GM12878 (cell line): Measurements from ENCODE around the gene CD200R1L. TPM values are rescaled to one million over a fixed set of nuclear protein-coding genes. Genes with fewer than 3 reads are reported as not detected.

ENCODE experiments used
- ATAC-seq: fragments of 200-7000 bp; cut with Tn5 transposase; 3 replicates; pipeline ENCODE4 v1.9.1; 2020; ENCODE audit warnings: mild to moderate bottlenecking, moderate library complexity
- BruUV-seq: library from RNA; stranded (reverse); fragments of 400-500 nt; replicated peaks from 2 replicates; lab custom pipeline; 2021; lab: Mats Ljungman, UMichigan
- CTCF ChIA-PET: fragments of 300-600 bp; sonication (Branson Sonifier 250); formaldehyde crosslinking; extraction: SDS; loops from one replicate; lab custom pipeline; 2021; ENCODE audit warnings: inconsistent platforms; lab: Yijun Ruan, JAX
- POLR2A ChIA-PET: fragments of 350-600 bp; formaldehyde crosslinking; extraction: SDS; loops from one replicate; lab custom pipeline; 2021; ENCODE audit warnings: inconsistent platforms; lab: Charles Lee
- RAD21 ChIA-PET: fragments of 300-600 bp; sonication (Branson Sonifier 250); formaldehyde crosslinking; loops from one replicate; lab custom pipeline; 2023; ENCODE audit warnings: antibody characterized with exemption; ENCODE audit not compliant: unreplicated experiment; lab: Charles Lee
- SMC1A ChIA-PET: fragments of 300-600 bp; sonication (Branson Sonifier 250); formaldehyde crosslinking; loops from one replicate; lab custom pipeline; 2023; ENCODE audit not compliant: unreplicated experiment, uncharacterized antibody; lab: Charles Lee
- DNase-seq: peaks from one replicate; pipeline ENCODE4 v3.0.0-alpha.2; 2011; ENCODE audit warnings: low read depth, low spot score
- FAIRE-seq: peaks from 3 replicates; lab custom pipeline; 2011; peaks lifted over from hg19 to GRCh38; lab: Jason Lieb, UNC
- H2AFZ ChIP-seq: 2 replicates; pipeline ENCODE4 v1.6.0; 2011; ENCODE audit warnings: low read depth, low read length, control low read depth; ENCODE audit not compliant: control insufficient read depth
- H3K27ac ChIP-seq: 2 replicates; pipeline ENCODE4 v1.5.1; 2011; ENCODE audit warnings: control low read depth; ENCODE audit not compliant: control insufficient read depth, insufficient read depth
- H3K27me3 ChIP-seq, 2 experiments: replicated peaks in 1 of 2; 2 replicates each; pipeline versions ENCODE4 v1.6.0 to v1.6.1; 2011; ENCODE audit warnings: low read length in 1 of 2; ENCODE audit not compliant: control insufficient read depth in 2 of 2, insufficient read depth in 2 of 2
- H3K36me3 ChIP-seq, 2 experiments: 2 replicates each; pipeline ENCODE4 v1.5.1; 2011; ENCODE audit warnings: low read length in 1 of 2; ENCODE audit not compliant: control insufficient read depth in 2 of 2, insufficient read depth in 2 of 2
- H3K4me1 ChIP-seq: 2 replicates; pipeline ENCODE4 v1.6.1; 2011; ENCODE audit warnings: mild to moderate bottlenecking, low read length, moderate library complexity, mixed read lengths; ENCODE audit not compliant: control insufficient read depth, insufficient read depth
- H3K4me2 ChIP-seq: 2 replicates; pipeline ENCODE4 v1.6.0; 2011; ENCODE audit warnings: control low read depth; ENCODE audit not compliant: control insufficient read depth, insufficient read depth
- H3K4me3 ChIP-seq: fragments of 200-600 bp; sonication (generic); 2 replicates; pipeline ENCODE4 v1.5.1; 2016
- H3K79me2 ChIP-seq: 2 replicates; pipeline ENCODE4 v1.6.0; 2011; ENCODE audit warnings: low read length; ENCODE audit not compliant: control insufficient read depth, insufficient read depth
- H3K9ac ChIP-seq: 2 replicates; pipeline ENCODE4 v1.8.0; 2011; ENCODE audit warnings: low read length, control low read depth, mixed read lengths; ENCODE audit not compliant: control insufficient read depth, insufficient read depth
- H3K9me3 ChIP-seq: replicated peaks from 3 replicates; pipeline ENCODE4 v1.5.1; 2011; ENCODE audit warnings: mild to moderate bottlenecking, low read length; ENCODE audit not compliant: control insufficient read depth, insufficient read depth
- H4K20me1 ChIP-seq: 2 replicates; pipeline ENCODE4 v1.6.0; 2011; ENCODE audit not compliant: control insufficient read depth, insufficient read depth
- ATF7 ChIP-seq: fragments of 450-650 bp; IDR thresholded peaks from 2 replicates; pipeline ENCODE4 v1.6.1; 2016; ENCODE audit warnings: low read depth, mild to moderate bottlenecking
- EGR1 ChIP-seq, 2 experiments: IDR thresholded peaks; 1 replicate in 1 of 2; 2 replicates in 1 of 2; pipeline ENCODE4 v1.6.1; 2011 to 2012; ENCODE audit warnings: low read depth in 2 of 2, low read length in 2 of 2, borderline replicate concordance in 1 of 2, mild to moderate bottlenecking in 1 of 2, moderate library complexity in 1 of 2
- GATAD2B ChIP-seq: fragments of 450-650 bp; conservative IDR thresholded peaks from 2 replicates; pipeline ENCODE4 v1.6.1; 2017; ENCODE audit warnings: low read depth, mild to moderate bottlenecking, moderate library complexity
- HDAC2 ChIP-seq: fragments of 200-600 bp; sonication (generic); IDR thresholded peaks from 2 replicates; pipeline ENCODE4 v1.6.1; 2017
- POLR2A ChIP-seq: IDR thresholded peaks from 2 replicates; pipeline ENCODE4 v1.6.1; 2011; ENCODE audit warnings: low read depth, mild to moderate bottlenecking, low read length
- SIN3A ChIP-seq: IDR thresholded peaks from 2 replicates; pipeline ENCODE4 v1.6.1; 2012; ENCODE audit warnings: low read depth, low read length, improper control_type of control experiment
- TAF1 ChIP-seq: IDR thresholded peaks from 2 replicates; pipeline ENCODE4 v1.6.1; 2011; ENCODE audit warnings: mild to moderate bottlenecking, low read depth, low read length, borderline replicate concordance
- TCF3 ChIP-seq: IDR thresholded peaks from 2 replicates; pipeline ENCODE4 v1.6.1; 2012; ENCODE audit warnings: low read depth, mild to moderate bottlenecking, low read length, borderline replicate concordance; ENCODE audit not compliant: insufficient read depth
- WRNIP1 ChIP-seq: IDR thresholded peaks from 2 replicates; pipeline ENCODE4 v1.6.1; 2011; ENCODE audit warnings: low read depth, low read length, improper control_type of control experiment, borderline replicate concordance
- ZNF207 ChIP-seq: fragments of 450-650 bp; IDR thresholded peaks from 2 replicates; pipeline ENCODE4 v1.6.1; 2014; ENCODE audit warnings: antibody characterized with exemption, mild to moderate bottlenecking, borderline replicate concordance
- ZNF384 ChIP-seq: IDR thresholded peaks from 2 replicates; pipeline ENCODE4 v1.6.1; 2012; ENCODE audit warnings: low read depth, mild to moderate bottlenecking, low read length, improper control_type of control experiment, borderline replicate concordance
- WGBS: methylation state at CpG from one replicate; pipeline ENCODE4 v1.1.6; 2016; ENCODE audit warnings: low lambda C conversion rate; ENCODE audit not compliant: insufficient replicate concordance, insufficient coverage; ENCODE audit errors: missing lambda C conversion rate; 5-methylcytosine and 5-hydroxymethylcytosine counted together
- in situ Hi-C: fragments of 300-500 bp; cut with MboI; formaldehyde crosslinking; loops from 9 replicates; pipeline ENCODE4 v1.14.3; 2018; ENCODE audit warnings: mixed read lengths
- intact Hi-C: fragments of 100-400 bp; cut with micrococcal nuclease; formaldehyde crosslinking; loops from one replicate; pipeline ENCODE4 v1.14.2; 2022; ENCODE audit not compliant: unreplicated experiment
- polyA plus RNA-seq, 11 experiments: library from polyadenylated mRNA; depleted of rRNA in 4 of 11; unstranded in 6 of 11; stranded (reverse) in 5 of 11; fragments of >200 nt; fragmentation: Nextera tagmentation in 4 of 11; fragmentation: Illumina TruSeq in 1 of 11; extraction: Ambion mirVana in 4 of 11; extraction: Trizol in 1 of 11; gene quantifications; 1 replicate in 1 of 11; 2 replicates in 10 of 11; pipeline versions ENCODE4 v1.2.1 to v1.2.3, GENCODE V29; 2011 to 2016; ENCODE audit warnings: inconsistent platforms in 2 of 11, missing spikeins in 2 of 11, low read depth in 1 of 11
- total RNA-seq, 4 experiments: library from RNA; depleted of rRNA in 3 of 4; stranded (reverse); fragments of >200 nt in 3 of 4; fragmentation: Illumina TruSeq in 1 of 4; extraction: Trizol in 1 of 4; gene quantifications; 2 replicates each; pipeline versions ENCODE4 v1.2.1 to v1.2.3, GENCODE V29; 2013 to 2021
- TF ChIP-seq, protein P1 (sequence below): IDR thresholded peaks from 2 replicates; pipeline ENCODE4 v1.6.1; 2012; ENCODE audit warnings: low read depth, low read length, improper control_type of control experiment
- TF ChIP-seq, protein P2 (sequence below): fragments of 450-650 bp; formaldehyde crosslinking; IDR thresholded peaks from 2 replicates; pipeline ENCODE4 v1.5.0; 2022; ENCODE audit warnings: mild to moderate bottlenecking, missing genetic modification characterization
- TF ChIP-seq, protein P3 (sequence below): fragments of 450-650 bp; conservative IDR thresholded peaks from 2 replicates; pipeline ENCODE4 v1.6.1; 2017; ENCODE audit warnings: mild to moderate bottlenecking, moderate library complexity

The CD200R1L gene
- total and polyA plus RNA-seq, 10 of the 15 experiments (the other 5 are each of a cell fraction or from before 2014, with no cell fraction given): 0.41 TPM; not detected in 9

DNA sequence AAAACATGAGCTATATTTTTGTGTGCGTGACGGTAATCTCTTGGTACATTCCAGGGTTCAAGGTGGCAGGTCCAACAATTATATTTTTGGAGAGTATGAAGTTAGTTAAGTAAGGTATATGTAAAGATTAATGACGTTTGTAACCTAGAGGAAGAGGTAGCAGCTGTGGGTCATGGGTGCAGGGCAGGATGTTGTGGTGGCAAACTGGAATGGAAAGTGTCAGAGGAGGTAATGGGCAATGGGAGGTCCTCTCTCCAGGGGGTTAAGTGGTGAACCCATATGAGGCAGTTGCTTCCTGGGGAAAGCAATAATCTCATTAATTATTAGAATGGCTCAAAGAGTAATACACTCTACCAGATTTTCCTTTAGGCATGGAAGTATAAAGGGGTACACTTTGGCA lies 1.0 kb upstream of the CD200R1L start (continued):
- no peak for TF ChIP-seq WRNIP1
- TF ChIP-seq, protein P1, sequence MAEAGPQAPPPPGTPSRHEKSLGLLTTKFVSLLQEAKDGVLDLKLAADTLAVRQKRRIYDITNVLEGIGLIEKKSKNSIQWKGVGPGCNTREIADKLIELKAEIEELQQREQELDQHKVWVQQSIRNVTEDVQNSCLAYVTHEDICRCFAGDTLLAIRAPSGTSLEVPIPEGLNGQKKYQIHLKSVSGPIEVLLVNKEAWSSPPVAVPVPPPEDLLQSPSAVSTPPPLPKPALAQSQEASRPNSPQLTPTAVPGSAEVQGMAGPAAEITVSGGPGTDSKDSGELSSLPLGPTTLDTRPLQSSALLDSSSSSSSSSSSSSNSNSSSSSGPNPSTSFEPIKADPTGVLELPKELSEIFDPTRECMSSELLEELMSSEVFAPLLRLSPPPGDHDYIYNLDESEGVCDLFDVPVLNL: no peak
- TF ChIP-seq SIN3A: no peak
- no peak for TF ChIP-seq ATF7
- no peak for TF ChIP-seq EGR1 (IDR thresholded peaks at IDR 0.05; ENCODE audit: borderline replicate concordance in 1 of 2, low read depth in 2 of 2, low read length in 2 of 2)
- TF ChIP-seq, protein P2, sequence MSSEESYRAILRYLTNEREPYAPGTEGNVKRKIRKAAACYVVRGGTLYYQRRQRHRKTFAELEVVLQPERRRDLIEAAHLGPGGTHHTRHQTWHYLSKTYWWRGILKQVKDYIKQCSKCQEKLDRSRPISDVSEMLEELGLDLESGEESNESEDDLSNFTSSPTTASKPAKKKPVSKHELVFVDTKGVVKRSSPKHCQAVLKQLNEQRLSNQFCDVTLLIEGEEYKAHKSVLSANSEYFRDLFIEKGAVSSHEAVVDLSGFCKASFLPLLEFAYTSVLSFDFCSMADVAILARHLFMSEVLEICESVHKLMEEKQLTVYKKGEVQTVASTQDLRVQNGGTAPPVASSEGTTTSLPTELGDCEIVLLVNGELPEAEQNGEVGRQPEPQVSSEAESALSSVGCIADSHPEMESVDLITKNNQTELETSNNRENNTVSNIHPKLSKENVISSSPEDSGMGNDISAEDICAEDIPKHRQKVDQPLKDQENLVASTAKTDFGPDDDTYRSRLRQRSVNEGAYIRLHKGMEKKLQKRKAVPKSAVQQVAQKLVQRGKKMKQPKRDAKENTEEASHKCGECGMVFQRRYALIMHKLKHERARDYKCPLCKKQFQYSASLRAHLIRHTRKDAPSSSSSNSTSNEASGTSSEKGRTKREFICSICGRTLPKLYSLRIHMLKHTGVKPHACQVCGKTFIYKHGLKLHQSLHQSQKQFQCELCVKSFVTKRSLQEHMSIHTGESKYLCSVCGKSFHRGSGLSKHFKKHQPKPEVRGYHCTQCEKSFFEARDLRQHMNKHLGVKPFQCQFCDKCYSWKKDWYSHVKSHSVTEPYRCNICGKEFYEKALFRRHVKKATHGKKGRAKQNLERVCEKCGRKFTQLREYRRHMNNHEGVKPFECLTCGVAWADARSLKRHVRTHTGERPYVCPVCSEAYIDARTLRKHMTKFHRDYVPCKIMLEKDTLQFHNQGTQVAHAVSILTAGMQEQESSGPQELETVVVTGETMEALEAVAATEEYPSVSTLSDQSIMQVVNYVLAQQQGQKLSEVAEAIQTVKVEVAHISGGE (CRISPR knock-in tag): no peak
- TF ChIP-seq TCF3: 0 out of 2 replicates have a peak, but pooled peaks have one; percentile 20

DNA sequence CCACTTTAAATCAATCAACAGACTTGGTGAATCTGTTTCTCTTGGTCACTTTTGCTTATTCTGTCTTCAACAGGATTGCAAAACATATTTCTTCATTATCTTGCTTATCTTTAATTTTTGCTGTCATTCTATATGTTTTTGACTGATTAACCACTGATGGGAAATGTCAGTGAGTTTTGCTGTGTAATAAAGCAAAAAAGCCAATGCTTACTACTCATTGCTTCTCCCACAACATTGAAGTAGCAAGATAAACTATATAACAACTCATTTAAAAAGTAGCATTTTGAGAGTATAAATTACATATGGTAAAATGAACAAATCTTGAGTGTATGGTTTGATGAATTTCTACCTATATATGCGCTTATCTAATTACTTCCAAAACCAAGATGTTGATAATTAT lies 892 bp downstream of the CD200R1L start:
- H3K9me3 ChIP-seq: peaks cover 10% of the 10 kb centered on the region; the same call in 2 of the 3 replicates
- H3K27ac ChIP-seq: no peak overlapping the region
- H3K9ac ChIP-seq: no peak overlapping the region
- in situ Hi-C loops: no loop called here
- DNase-seq (no peak), ATAC-seq (no peak), FAIRE-seq (no peak)
- H4K20me1 ChIP-seq: no peaks in the 10 kb centered on the region
- WGBS: 54% methylated on average over 1 of the region's 1 CpG
- ChIA-PET CTCF (interaction anchor here (0.6 to 1.1 kb wide), 2 partner anchors 31 to 33 kb away, joined by 3 read pairs; no protein-coding TSS in a partner anchor), POLR2A (no interaction called here), SMC1A (interaction anchor here (1.8 to 2.4 kb wide), 2 partner anchors 9 to 32 kb away, joined by 6 to 7 read pairs; no protein-coding TSS in a partner anchor), RAD21 (no interaction called here)
- H3K27me3 ChIP-seq: no peaks in the 10 kb centered on the region
- no peak overlapping the region for H3K4me3 ChIP-seq
- no peak overlapping the region for H2AFZ ChIP-seq
- H3K4me2 ChIP-seq: no peak overlapping the region
- no peaks in the 10 kb centered on the region for H3K79me2 ChIP-seq
- intact Hi-C loops: no loop called here
- H3K36me3 ChIP-seq: no peaks in the 10 kb centered on the region
- BruUV-seq: no TSS peak
- peaks cover 5% of the 10 kb centered on the region; the same call in 1 of the 2 replicates for H3K4me1 ChIP-seq
- TF ChIP-seq ZNF384 (no peak), HDAC2 (no peak), POLR2A (no peak), GATAD2B (no peak), TAF1 (no peak), ZNF207 (no peak)
- TF ChIP-seq, protein P3, sequence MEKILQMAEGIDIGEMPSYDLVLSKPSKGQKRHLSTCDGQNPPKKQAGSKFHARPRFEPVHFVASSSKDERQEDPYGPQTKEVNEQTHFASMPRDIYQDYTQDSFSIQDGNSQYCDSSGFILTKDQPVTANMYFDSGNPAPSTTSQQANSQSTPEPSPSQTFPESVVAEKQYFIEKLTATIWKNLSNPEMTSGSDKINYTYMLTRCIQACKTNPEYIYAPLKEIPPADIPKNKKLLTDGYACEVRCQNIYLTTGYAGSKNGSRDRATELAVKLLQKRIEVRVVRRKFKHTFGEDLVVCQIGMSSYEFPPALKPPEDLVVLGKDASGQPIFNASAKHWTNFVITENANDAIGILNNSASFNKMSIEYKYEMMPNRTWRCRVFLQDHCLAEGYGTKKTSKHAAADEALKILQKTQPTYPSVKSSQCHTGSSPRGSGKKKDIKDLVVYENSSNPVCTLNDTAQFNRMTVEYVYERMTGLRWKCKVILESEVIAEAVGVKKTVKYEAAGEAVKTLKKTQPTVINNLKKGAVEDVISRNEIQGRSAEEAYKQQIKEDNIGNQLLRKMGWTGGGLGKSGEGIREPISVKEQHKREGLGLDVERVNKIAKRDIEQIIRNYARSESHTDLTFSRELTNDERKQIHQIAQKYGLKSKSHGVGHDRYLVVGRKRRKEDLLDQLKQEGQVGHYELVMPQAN: no peak
- TF ChIP-seq, protein P2 (CRISPR knock-in tag): no peak
